HEK293 (cell line): Measurements from ENCODE around the gene SRSF2.

ENCODE experiments used
- CTCF ChIA-PET: fragments of 350-600 bp; formaldehyde crosslinking; extraction: SDS; loops from one replicate; lab custom pipeline; 2021; ENCODE audit warnings: antibody characterized with exemption; lab: Yijun Ruan, JAX
- POLR2A ChIA-PET: fragments of 300-600 bp; formaldehyde crosslinking; extraction: SDS; loops from one replicate; lab custom pipeline; 2020; ENCODE audit warnings: antibody characterized with exemption, inconsistent platforms; lab: Yijun Ruan, JAX
- H3K27ac ChIP-seq: fragments of 200-500 bp; sonication (Bioruptor generic); 2 replicates; pipeline ENCODE4 v1.5.1; 2014; ENCODE audit warnings: low read depth, low read length, control low read depth, inconsistent platforms; ENCODE audit errors: extremely low read depth
- H3K36me3 ChIP-seq, 2 experiments: fragments of 200-500 bp in 1 of 2; sonication (Bioruptor generic) in 1 of 2; 1 replicate in 1 of 2; 2 replicates in 1 of 2; pipeline ENCODE4 v1.5.1; 2014 to 2017; ENCODE audit warnings: inconsistent platforms in 2 of 2, low read length in 2 of 2; ENCODE audit not compliant: control insufficient read depth in 2 of 2, insufficient read depth in 1 of 2
- H3K4me1 ChIP-seq: fragments of 200-500 bp; sonication (Bioruptor generic); 2 replicates; pipeline ENCODE4 v1.5.1; 2014; ENCODE audit warnings: mild to moderate bottlenecking, low read length, inconsistent platforms; ENCODE audit not compliant: control insufficient read depth, insufficient read depth
- H3K4me3 ChIP-seq: 2 replicates; pipeline ENCODE4 v1.5.1; 2011; ENCODE audit warnings: low read depth, mild to moderate bottlenecking, control low read depth, low read length, moderate library complexity
- H3K9me3 ChIP-seq: fragments of 200-500 bp; sonication (Bioruptor generic); 2 replicates; pipeline ENCODE4 v1.5.1; 2014; ENCODE audit warnings: low read depth, low read length, inconsistent platforms; ENCODE audit not compliant: control insufficient read depth, insufficient read depth
- HOXC10 ChIP-seq: sonication (generic); formaldehyde crosslinking; IDR thresholded peaks from 2 replicates; pipeline ENCODE4 v1.8.1; 2023; ENCODE audit warnings: mild to moderate bottlenecking, missing genetic modification reagents
- KLF7 ChIP-seq: fragments of 450-650 bp; formaldehyde crosslinking; IDR thresholded peaks from 2 replicates; pipeline ENCODE4 v1.5.1; 2016; ENCODE audit warnings: missing biosample characterization, missing genetic modification characterization, borderline replicate concordance
- TRIM28 ChIP-seq: IDR thresholded peaks from 2 replicates; pipeline ENCODE4 v1.6.1; 2011; ENCODE audit warnings: low read length, control low read depth, borderline replicate concordance
- ZNF211 ChIP-seq: fragments of 450-650 bp; formaldehyde crosslinking; IDR thresholded peaks from 2 replicates; pipeline ENCODE4 v1.5.1; 2016; ENCODE audit warnings: low read depth, missing biosample characterization, missing genetic modification characterization
- ZNF561 ChIP-seq: fragments of 450-650 bp; IDR thresholded peaks from 2 replicates; pipeline ENCODE4 v1.5.1; 2018; ENCODE audit warnings: missing biosample characterization, missing genetic modification characterization, borderline replicate concordance
- ZNF629 ChIP-seq: fragments of 450-650 bp; formaldehyde crosslinking; IDR thresholded peaks from 2 replicates; pipeline ENCODE4 v1.5.1; 2017; ENCODE audit warnings: missing biosample characterization, missing genetic modification characterization
- ZNF830 ChIP-seq: fragments of 450-650 bp; IDR thresholded peaks from 2 replicates; pipeline ENCODE4 v1.5.0; 2018; ENCODE audit warnings: missing biosample characterization, missing genetic modification characterization, low read depth, mild to moderate bottlenecking, moderate library complexity
- ZXDB ChIP-seq: fragments of 450-650 bp; formaldehyde crosslinking; IDR thresholded peaks from 2 replicates; pipeline ENCODE4 v1.5.1; 2016; ENCODE audit warnings: missing biosample characterization, missing genetic modification characterization
- TF ChIP-seq, protein P1 (sequence below): fragments of 450-650 bp; formaldehyde crosslinking; IDR thresholded peaks from 2 replicates; pipeline ENCODE4 v1.5.1; 2016; ENCODE audit warnings: missing biosample characterization, missing genetic modification characterization
- TF ChIP-seq, protein P2 (sequence below): sonication (generic); formaldehyde crosslinking; IDR thresholded peaks from 2 replicates; pipeline ENCODE4 v1.8.1; 2022; ENCODE audit warnings: mild to moderate bottlenecking, moderate library complexity, missing genetic modification reagents
- TF ChIP-seq, protein P3 (sequence below): fragments of 450-650 bp; formaldehyde crosslinking; conservative IDR thresholded peaks from 2 replicates; pipeline ENCODE4 v1.5.1; 2016; ENCODE audit warnings: low read depth, missing biosample characterization, missing genetic modification characterization
- TF ChIP-seq, protein P4 (sequence below): fragments of 450-650 bp; formaldehyde crosslinking; IDR thresholded peaks from 2 replicates; pipeline ENCODE4 v1.5.1; 2016; ENCODE audit warnings: missing biosample characterization, missing genetic modification characterization
- TF ChIP-seq, protein P5 (sequence below): fragments of 450-650 bp; formaldehyde crosslinking; IDR thresholded peaks from 2 replicates; pipeline ENCODE4 v1.5.1; 2016; ENCODE audit warnings: missing biosample characterization, missing genetic modification characterization

SRSF2 gene

DNA sequence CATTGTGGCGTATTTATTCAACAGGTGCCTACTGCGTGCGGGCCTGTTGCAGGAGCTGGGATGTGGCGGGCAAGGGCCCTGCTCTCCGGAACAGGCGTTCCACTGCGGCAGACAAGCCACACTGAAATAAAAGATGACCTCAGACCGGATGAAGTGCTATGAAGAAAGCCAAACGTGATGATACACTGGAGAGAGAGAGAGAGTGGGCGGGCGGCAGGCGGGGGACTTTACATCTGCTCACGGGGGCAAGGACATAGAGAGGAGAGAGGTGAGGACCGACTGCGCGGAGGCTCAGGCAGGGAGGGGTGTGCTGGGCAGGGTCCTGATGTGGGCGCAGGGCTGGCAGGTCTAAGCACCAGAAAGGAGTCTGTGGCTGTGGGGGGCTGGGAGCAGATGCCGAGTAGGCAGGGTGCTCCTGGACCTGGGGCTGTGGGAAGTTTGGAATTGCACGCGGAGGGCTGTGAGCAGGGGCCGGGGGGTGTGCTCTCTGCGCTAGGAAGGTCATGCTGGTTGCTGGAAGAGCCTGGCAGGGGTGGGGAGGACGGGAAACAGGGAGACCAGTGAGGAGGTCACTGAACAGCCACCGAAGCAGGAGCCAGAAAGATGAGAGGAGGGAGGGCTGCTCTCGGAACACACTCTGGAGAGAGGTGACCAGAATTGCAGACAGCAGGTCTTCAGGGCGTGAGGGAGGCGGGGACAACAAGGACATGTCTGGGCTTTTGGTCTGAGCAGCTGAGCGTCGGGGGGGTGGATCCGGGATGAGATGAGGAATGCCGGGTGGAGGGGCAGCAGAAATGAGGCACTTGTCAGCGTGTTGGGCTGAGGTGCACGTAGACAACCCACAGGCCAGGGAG is 36.3 kb downstream of the SRSF2 start (continued):
- TF ChIP-seq, protein P1, sequence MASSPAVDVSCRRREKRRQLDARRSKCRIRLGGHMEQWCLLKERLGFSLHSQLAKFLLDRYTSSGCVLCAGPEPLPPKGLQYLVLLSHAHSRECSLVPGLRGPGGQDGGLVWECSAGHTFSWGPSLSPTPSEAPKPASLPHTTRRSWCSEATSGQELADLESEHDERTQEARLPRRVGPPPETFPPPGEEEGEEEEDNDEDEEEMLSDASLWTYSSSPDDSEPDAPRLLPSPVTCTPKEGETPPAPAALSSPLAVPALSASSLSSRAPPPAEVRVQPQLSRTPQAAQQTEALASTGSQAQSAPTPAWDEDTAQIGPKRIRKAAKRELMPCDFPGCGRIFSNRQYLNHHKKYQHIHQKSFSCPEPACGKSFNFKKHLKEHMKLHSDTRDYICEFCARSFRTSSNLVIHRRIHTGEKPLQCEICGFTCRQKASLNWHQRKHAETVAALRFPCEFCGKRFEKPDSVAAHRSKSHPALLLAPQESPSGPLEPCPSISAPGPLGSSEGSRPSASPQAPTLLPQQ (tag by site-specific recombination): 0 out of 2 replicates have a peak, but pooled peaks have one; percentile 34
- TF ChIP-seq, protein P2, sequence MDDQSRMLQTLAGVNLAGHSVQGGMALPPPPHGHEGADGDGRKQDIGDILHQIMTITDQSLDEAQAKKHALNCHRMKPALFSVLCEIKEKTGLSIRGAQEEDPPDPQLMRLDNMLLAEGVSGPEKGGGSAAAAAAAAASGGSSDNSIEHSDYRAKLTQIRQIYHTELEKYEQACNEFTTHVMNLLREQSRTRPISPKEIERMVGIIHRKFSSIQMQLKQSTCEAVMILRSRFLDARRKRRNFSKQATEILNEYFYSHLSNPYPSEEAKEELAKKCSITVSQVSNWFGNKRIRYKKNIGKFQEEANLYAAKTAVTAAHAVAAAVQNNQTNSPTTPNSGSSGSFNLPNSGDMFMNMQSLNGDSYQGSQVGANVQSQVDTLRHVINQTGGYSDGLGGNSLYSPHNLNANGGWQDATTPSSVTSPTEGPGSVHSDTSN: no peak; the same call in 1 of the 2 replicates
- TF ChIP-seq ZNF211 (tag by site-specific recombination) (no peak), ZNF561 (no peak), ZNF629 (tag by site-specific recombination) (peak; percentile 95), ZXDB (tag by site-specific recombination) (peak; percentile 54; the same call in 1 of the 2 replicates), ZNF830 (tag by site-specific recombination) (no peak)
- TF ChIP-seq, protein P3, sequence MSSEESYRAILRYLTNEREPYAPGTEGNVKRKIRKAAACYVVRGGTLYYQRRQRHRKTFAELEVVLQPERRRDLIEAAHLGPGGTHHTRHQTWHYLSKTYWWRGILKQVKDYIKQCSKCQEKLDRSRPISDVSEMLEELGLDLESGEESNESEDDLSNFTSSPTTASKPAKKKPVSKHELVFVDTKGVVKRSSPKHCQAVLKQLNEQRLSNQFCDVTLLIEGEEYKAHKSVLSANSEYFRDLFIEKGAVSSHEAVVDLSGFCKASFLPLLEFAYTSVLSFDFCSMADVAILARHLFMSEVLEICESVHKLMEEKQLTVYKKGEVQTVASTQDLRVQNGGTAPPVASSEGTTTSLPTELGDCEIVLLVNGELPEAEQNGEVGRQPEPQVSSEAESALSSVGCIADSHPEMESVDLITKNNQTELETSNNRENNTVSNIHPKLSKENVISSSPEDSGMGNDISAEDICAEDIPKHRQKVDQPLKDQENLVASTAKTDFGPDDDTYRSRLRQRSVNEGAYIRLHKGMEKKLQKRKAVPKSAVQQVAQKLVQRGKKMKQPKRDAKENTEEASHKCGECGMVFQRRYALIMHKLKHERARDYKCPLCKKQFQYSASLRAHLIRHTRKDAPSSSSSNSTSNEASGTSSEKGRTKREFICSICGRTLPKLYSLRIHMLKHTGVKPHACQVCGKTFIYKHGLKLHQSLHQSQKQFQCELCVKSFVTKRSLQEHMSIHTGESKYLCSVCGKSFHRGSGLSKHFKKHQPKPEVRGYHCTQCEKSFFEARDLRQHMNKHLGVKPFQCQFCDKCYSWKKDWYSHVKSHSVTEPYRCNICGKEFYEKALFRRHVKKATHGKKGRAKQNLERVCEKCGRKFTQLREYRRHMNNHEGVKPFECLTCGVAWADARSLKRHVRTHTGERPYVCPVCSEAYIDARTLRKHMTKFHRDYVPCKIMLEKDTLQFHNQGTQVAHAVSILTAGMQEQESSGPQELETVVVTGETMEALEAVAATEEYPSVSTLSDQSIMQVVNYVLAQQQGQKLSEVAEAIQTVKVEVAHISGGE: 0 out of 2 replicates have a peak, but pooled peaks have one; percentile 14
- TF ChIP-seq, protein P4, sequence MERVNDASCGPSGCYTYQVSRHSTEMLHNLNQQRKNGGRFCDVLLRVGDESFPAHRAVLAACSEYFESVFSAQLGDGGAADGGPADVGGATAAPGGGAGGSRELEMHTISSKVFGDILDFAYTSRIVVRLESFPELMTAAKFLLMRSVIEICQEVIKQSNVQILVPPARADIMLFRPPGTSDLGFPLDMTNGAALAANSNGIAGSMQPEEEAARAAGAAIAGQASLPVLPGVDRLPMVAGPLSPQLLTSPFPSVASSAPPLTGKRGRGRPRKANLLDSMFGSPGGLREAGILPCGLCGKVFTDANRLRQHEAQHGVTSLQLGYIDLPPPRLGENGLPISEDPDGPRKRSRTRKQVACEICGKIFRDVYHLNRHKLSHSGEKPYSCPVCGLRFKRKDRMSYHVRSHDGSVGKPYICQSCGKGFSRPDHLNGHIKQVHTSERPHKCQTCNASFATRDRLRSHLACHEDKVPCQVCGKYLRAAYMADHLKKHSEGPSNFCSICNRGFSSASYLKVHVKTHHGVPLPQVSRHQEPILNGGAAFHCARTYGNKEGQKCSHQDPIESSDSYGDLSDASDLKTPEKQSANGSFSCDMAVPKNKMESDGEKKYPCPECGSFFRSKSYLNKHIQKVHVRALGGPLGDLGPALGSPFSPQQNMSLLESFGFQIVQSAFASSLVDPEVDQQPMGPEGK (tag by site-specific recombination): peak; percentile 96
- TF ChIP-seq, protein P5, sequence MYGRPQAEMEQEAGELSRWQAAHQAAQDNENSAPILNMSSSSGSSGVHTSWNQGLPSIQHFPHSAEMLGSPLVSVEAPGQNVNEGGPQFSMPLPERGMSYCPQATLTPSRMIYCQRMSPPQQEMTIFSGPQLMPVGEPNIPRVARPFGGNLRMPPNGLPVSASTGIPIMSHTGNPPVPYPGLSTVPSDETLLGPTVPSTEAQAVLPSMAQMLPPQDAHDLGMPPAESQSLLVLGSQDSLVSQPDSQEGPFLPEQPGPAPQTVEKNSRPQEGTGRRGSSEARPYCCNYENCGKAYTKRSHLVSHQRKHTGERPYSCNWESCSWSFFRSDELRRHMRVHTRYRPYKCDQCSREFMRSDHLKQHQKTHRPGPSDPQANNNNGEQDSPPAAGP (tag by site-specific recombination): peak; percentile 93

DNA sequence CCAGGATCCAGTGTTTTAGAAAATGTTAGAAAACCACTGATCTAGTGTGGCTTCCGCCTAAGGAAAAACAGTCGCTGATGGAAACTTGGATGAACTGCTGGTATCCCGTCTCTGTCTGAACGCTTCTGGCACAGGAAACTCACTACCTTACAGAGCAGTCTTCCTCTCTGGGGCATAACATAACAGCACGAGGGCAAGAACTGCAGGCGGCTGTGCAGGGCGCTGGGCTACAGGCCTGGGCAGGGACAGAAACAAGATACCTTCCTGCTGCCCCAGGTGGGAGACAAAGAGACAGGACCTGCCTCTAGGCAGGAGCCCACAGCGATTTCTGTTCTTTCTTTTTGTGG is 36.9 kb downstream of the SRSF2 start:
- Histone ChIP-seq H3K27ac (peak overlapping the region; percentile 56), H3K4me1 (peaks cover 40% of the 10 kb centered on the region), H3K9me3 (no peaks in the 10 kb centered on the region), H3K36me3 (peaks cover 4 to 6% of the 10 kb centered on the region in 2 experiments; a peak in 2 of 3 replicates), H3K4me3 (no peak overlapping the region; the same call in 1 of the 2 replicates)
- ChIA-PET CTCF (interaction anchor here (0.6 to 5.1 kb wide), 3 partner anchors 14 to 827 kb away, joined by 3 to 38 read pairs (median 4); no protein-coding TSS in a partner anchor), POLR2A (interaction anchor here (1.1 to 1.8 kb wide), 5 partner anchors 17 to 116 kb away, joined by 3 to 7 read pairs (median 4); partner anchors contain the start of gene MFSD11)
- no peak for TF ChIP-seq KLF7 (tag by site-specific recombination)
- 0 out of 2 replicates have a peak, but pooled peaks have one; percentile 89 for TF ChIP-seq HOXC10 (CRISPR knock-in tag)
- peak; percentile 9; the same call in 1 of the 2 replicates for TF ChIP-seq TRIM28
